Activated naive CD4-positive, alpha-beta T cell treated with Interleukin-2 at 50 U/mL for 16 hours (primary cell): ENCODE data around the gene FBXW4.
A peak's percentile ranks its signal among the peaks of the same experiment; 100 is the strongest.

Experiments
- DNase-seq: peaks from one replicate; pipeline ENCODE4 v3.0.0-alpha.2; 2020

Gene FBXW4, protein sequence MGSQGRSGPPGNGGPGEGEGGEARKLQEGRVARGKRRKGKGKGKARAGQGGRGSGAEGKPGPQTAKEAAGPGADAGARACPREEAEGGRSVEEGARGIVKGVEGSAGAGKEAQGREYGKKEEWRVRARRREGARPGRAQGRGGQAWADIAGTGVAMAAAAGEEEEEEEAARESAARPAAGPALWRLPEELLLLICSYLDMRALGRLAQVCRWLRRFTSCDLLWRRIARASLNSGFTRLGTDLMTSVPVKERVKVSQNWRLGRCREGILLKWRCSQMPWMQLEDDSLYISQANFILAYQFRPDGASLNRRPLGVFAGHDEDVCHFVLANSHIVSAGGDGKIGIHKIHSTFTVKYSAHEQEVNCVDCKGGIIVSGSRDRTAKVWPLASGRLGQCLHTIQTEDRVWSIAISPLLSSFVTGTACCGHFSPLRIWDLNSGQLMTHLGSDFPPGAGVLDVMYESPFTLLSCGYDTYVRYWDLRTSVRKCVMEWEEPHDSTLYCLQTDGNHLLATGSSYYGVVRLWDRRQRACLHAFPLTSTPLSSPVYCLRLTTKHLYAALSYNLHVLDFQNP

DNA sequence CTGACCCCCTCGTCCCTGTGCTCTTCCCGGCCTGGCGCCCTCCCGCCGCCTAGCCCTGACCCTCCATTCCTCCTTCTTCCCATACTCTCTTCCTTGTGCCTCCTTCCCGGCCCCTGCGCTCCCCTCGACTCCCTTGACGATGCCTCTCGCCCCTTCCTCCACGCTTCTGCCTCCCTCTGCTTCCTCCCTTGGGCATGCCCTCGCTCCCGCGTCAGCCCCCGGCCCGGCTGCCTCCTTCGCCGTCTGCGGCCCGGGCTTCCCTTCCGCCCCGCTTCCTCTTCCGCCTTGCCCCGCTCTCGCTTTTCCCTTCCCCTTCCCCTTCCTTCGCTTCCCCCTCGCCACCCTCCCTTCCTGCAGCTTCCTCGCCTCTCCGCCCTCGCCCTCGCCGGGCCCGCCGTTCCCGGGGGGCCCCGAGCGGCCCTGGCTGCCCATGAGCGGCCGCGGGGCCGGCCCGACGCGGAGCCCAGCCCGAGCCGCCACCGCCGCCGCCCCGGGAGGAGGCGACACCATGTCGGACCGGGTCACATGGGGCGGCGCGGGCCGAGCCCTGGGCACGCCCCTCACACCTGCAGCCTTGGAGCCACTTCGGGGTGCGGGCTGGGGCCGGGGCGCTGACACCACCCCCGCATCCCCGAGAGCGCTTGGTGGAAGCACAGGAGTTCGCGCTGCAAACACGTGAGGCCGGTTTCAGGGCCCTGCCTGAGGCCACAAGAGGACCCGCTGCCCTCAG, at the start of gene FBXW4:
Gene FBXW4, minus strand, starts transcription at position 497 of the 730 bp plus-strand sequence. Its CDS starts 65 bp downstream, at position 432.
- DNase-seq: peak; percentile 75

DNA sequence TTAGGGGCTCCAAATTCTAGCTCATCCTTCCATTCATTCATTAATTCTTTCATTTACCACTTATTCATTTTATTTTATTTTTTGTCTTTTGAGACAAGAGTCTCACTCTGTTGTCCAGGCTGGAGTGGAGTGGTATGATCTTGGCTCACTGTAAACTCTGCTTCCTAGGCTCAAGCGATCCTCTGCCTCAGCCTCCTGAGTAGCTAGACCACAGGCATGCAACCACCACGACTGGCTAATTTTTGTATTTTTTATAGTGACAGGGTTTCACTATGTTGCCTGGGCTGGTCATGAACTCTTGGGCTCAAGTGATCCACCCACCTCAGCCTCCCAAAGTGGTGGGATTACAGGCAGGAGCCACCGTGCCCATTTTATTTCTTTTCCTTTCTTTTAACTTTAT, 49.3 kb upstream of the FBXW4 start:
- DNase-seq: no peak

GRCh38 chr10:101741938-101742337, 47.0 kb upstream of the FBXW4 start:
- DNase-seq: no peak

- DNase-seq: no peak
These were observed 41.7 kb upstream of the FBXW4 start for GRCh38 chr10:101736666-101737065.

- DNase-seq: no peak
These were observed 37.1 kb upstream of the FBXW4 start for GRCh38 chr10:101732096-101732495.

DNA sequence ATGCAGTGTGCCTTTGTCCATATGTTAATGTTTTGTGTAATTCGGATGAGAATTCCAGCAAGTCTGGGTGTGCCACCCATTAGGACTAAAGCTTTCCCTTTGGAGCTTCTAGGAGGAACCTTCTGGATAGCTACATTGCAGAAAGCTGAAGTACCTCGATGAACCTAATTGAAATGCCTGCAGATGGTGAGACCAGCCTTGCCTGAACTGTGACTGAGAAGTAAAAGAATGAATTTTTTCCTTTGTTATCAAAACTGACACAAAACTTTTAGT, 31.1 kb upstream of the FBXW4 start:
- no peak for DNase-seq

GRCh38 chr10:101725296-101726114, 30.5 kb upstream of the FBXW4 start:
- no peak for DNase-seq

GRCh38 chr10:101724446-101724845, 29.5 kb upstream of the FBXW4 start:
- DNase-seq: no peak

- DNase-seq: no peak
These were observed 28.2 kb upstream of the FBXW4 start for GRCh38 chr10:101723176-101723575.

DNA sequence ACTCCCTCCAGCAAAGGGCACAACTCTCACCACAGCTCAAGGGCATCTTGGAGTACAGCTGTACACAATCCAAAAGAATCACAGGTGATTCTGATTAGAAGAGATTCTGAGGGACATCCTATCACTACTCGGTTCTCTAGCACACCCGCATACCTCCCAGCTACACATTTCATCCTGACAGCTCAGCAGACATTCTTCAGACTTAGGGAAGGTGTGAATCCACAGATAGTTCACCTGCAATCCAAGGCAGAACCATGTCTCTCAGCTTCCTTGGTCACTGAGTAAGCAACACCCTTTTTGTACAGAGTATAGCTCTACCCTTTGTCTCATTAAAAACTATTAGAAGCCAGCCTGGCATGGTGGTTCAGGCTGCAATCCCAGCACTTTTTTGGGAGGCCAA, 26.8 kb upstream of the FBXW4 start:
- DNase-seq: no peak

DNA sequence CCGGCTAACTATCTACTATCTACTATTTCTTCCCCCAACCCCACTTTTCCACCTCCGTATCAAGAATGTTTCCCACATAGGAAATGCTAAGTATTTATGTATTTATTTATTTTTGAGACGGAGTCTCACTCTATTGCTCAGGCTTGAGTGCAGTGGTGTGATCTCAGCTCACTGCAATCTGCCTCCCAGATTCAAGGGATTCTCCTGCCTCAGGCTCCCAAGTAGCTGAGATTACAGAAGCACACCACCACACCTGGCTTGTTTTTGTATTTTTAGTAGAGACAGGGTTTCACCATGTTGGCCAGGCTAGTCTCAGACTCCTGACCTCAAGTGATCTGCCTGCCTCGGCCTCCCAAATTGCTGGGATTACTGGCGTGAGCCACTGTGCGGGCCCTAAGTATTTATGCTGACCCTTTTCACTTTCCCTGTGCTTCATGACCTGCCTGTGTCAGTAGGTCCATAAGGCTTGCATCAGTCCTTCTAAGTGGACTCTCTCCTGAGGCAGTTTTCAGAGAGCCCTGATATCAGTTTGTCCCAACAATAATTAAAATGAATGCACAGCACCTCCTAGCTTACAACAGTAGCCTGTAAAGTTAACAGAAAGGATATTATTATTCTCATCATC, 25.7 kb upstream of the FBXW4 start:
- no peak for DNase-seq

GRCh38 chr10:101718690-101719275, 23.8 kb upstream of the FBXW4 start:
- DNase-seq: no peak

GRCh38 chr10:101716891-101717659, 22.1 kb upstream of the FBXW4 start:
- peak; percentile 29 for DNase-seq

DNA sequence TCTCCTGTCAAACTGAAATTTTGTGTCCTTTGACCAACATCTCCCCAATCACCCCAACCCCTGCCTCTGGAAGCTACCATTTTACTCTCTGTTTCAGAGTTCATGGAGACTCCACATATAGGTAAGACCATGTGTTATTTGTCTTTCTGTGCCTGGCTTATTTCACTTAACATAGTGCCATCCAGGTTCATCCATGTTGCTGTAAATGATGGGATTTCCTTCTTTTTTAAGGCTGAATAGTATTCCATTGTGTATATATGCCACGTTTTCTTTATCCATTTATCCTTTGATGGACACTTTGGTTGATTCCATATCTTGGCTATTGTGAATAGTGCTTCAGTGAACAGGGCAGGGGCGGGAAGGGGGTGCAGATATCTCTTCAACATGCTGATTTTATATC, 18.0 kb upstream of the FBXW4 start:
- no peak for DNase-seq

- DNase-seq: no peak
These were observed 15.8 kb upstream of the FBXW4 start for GRCh38 chr10:101710793-101711192.

DNA sequence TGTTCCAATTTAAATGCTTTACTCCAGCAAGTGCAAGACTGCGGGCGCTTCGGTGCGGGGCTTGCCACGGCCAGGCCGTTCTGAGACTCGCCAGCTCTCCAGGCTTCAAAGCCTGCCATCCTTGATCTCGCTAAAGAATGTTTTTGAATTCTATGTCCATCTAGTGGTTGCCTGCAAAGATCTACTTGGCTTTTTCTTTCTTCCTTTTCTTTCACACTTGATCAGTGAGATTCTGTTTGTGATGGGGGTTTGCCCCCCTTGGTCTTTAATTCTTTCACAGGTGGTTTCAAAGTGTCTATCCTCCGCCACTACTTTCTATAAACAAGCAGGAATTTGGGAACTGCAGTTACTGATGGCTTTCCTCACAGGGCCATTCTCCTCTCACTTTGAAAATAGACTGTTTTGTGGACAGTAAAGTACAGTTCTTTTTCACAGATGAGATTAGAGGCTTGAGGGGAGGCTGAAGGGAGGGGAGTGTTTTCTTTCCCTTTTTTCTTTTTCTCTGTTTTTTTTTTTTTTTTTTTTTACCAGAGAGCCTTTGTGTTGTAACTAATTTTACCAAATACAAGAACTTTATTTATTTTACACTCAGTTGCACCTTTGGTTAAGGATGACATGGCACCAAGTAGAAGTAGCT, 15.2 kb upstream of the FBXW4 start:
- DNase-seq: no peak

DNA sequence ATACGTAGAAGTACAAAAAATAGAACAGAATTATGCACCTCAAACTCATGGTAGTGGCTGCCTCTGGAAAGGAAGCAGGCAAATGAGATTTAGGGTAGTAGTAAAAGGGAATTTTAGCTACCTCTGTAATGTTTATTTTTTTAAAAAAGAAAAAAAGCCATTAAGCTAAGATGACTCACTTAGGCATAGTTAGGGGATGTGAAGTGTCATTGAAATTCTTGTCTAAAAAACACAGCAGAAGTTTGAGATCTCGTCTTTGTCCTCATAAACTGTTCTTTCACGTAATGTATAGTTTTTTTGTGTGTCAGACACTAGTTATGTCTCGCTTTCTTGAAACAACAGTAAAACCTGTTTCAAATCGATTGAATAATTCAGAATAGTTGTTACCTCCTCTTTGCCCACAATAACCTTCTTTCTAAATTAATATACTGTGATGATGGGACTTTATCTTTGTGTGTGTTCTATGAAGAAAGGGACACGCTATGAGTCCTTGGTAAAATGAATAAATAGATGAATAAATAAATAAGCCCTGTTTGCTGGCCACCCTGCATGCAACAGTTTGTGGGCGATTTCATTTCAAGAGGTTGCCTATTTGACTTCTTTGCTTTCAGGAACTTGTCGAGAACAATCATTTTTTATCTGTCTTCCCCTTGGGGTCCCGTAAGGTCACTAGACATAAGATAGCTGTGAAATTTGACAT, 14.5 kb upstream of the FBXW4 start:
- DNase-seq: no peak

DNA sequence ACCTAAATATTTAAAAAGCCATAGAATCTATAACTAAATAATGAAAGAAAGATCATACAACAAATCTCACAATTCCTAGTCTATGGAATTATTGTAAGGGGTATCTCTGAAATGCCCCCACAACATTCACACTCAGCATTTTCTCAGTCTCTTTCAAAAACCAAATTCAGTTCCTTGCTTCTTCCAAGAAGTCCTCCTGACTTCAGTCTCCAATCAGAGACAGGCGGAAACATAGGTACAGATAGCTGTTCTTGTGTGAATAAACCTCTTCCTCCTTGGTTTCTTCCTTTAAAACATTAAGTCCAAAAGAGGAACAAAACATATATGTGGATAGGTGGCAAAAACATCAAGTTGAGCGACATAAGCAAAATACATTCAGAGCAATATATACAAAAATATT, 13.9 kb upstream of the FBXW4 start:
- no peak for DNase-seq

- no peak for DNase-seq
These were observed 13.1 kb upstream of the FBXW4 start for GRCh38 chr10:101708073-101708472.

GRCh38 chr10:101704331-101704730, 9.4 kb upstream of the FBXW4 start:
- DNase-seq: no peak

DNA sequence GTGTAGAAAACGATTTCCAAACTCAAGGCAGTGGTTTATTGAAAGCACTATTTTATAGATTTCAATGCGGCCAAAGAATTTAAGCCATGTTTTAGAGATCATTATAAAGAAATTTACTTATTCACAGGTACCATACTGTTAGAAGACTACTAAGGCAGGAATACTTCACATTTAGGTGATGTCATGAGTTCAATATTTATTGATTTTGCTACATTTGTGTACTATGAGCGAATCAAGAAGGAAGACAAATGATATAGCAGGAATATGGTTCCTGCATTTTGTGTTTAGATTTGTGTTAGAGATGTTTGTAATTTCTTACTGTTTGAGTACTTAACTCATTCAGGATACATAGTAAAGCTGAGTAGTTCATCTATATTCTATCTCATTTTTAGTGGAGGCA, 1.7 kb upstream of the FBXW4 start:
- DNase-seq: no peak
